ENCODE results near the gene SUSD3.

- TF ChIP-seq RAD21 (IDR thresholded peaks at IDR 0.05; ENCODE audit: insufficient read depth, low read depth, low read length): no peak
- no peak for TF ChIP-seq ZNF592 (IDR thresholded peaks at IDR 0.05)
- no peak for TF ChIP-seq PBX3 (IDR thresholded peaks at IDR 0.05; ENCODE audit: insufficient replicate concordance, low read depth, low read length)
- TF ChIP-seq CTCF (IDR thresholded peaks at IDR 0.05 in 2 of 3, conservative IDR thresholded peaks at IDR 0.05 in 1 of 3; ENCODE audit: control insufficient read depth in 2 of 3, extremely low read depth in 1 of 3, insufficient read depth in 1 of 3, low read depth in 3 of 3, low read length in 3 of 3): no peak
- TF ChIP-seq PAX8 (IDR thresholded peaks at IDR 0.05): no peak
- TF ChIP-seq EP300 (IDR thresholded peaks at IDR 0.05; ENCODE audit: borderline replicate concordance in 1 of 2, control insufficient read depth in 1 of 2, low read depth in 2 of 2, low read length in 2 of 2): no peak
- TF ChIP-seq POLR2A (IDR thresholded peaks at IDR 0.05; ENCODE audit: low read depth, low read length): 0 out of 2 replicates have a peak, but pooled peaks have one; percentile 9
- no peak for TF ChIP-seq ATF3 (IDR thresholded peaks at IDR 0.05; ENCODE audit: borderline replicate concordance, extremely low read depth, low read depth, low read length)
- TF ChIP-seq ZSCAN29 (IDR thresholded peaks at IDR 0.05): no peak
- no peak for TF ChIP-seq YY1 (IDR thresholded peaks at IDR 0.05; ENCODE audit: low read depth, low read length)
- no peak for TF ChIP-seq CHD2 (IDR thresholded peaks at IDR 0.05; ENCODE audit: borderline replicate concordance, low read depth, low read length)
- no peak for TF ChIP-seq E4F1 (IDR thresholded peaks at IDR 0.05; ENCODE audit: borderline replicate concordance, partially characterized antibody)
- TF ChIP-seq BHLHE40 (IDR thresholded peaks at IDR 0.05; ENCODE audit: borderline replicate concordance in 1 of 2, low read depth in 2 of 2, low read length in 1 of 2): no peak
- no peak for TF ChIP-seq ZBTB40 (IDR thresholded peaks at IDR 0.05; ENCODE audit: borderline replicate concordance)
These were observed 75.1 kb downstream of the SUSD3 start for GRCh38 chr9:93133681-93134014.
